ENCODE data around the gene MSRB2.
A peak's percentile ranks its signal among the peaks of the same experiment; 100 is the strongest.

- peak; percentile 32; the same call in 1 of the 2 replicates for TF ChIP-seq CTCF (IDR thresholded peaks at IDR 0.05; ENCODE audit: low read length)
- no peak for TF ChIP-seq EZH2 (IDR thresholded peaks at IDR 0.05; ENCODE audit: borderline replicate concordance, low read length)
These were observed 13.5 kb upstream of the MSRB2 start for GRCh38 chr10:23081891-23082290.

Data from OCI-LY1 (cell line).